PC-3 (cell line): ENCODE measurements around the gene ORC6.

ENCODE experiments used
- EZH2phosphoT487 ChIP-seq: fragments of 300-600 bp; sonication (generic); IDR thresholded peaks from 2 replicates; pipeline ENCODE4 v1.6.1; 2018; ENCODE audit warnings: mild to moderate bottlenecking, antibody characterized with exemption, low read length, borderline replicate concordance
- TF ChIP-seq, protein P1 (sequence below): fragments of 300-600 bp; sonication (generic); conservative IDR thresholded peaks from 2 replicates; pipeline ENCODE4 v1.5.1; 2017; ENCODE audit warnings: antibody characterized with exemption, low read depth, mild to moderate bottlenecking, low read length

DNA sequence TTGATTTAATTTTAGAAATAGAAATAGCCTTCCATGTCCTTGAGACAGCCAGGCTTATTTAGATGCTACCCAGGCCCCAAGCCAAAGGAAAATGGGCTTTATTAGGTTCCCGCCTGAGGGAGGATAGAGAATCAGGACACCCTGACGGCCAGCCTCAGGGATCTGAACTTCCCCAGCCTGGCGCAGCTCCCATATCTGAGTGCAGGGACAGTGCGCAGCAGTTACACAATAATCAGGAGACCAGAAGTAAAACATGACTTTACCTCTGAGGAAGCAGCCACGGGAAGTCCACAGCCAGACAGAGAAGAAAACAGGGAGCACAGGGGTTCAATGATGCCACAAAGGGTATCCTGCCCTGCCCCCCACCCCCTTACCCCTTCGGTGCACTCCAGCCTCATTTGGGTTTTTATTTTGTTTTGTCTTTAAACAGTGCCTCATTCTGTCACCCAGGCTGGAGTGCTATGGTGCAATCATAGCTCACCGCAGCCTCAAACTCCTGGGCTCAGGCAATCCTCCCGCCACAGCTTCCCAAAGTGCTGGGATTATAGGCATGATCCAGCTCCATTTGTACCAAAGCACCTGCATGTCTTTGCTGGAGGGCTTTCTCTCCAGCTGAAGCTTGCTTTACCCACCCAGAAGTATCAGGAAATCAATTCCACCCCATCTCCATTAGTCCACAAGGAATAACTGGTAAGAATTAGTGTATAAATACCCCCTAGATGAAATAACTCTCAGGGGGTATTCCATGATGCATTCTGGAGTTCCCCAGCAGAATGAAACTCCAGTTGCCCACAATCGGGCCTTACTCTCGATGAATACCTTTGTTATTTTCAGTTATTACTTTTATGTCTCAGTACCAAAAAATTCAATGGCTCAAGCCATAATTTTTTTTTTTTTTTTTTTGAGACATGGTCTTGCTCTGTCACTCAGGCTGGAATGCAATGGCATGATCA lies 21.9 kb downstream of the ORC6 start:
- TF ChIP-seq, protein P1, sequence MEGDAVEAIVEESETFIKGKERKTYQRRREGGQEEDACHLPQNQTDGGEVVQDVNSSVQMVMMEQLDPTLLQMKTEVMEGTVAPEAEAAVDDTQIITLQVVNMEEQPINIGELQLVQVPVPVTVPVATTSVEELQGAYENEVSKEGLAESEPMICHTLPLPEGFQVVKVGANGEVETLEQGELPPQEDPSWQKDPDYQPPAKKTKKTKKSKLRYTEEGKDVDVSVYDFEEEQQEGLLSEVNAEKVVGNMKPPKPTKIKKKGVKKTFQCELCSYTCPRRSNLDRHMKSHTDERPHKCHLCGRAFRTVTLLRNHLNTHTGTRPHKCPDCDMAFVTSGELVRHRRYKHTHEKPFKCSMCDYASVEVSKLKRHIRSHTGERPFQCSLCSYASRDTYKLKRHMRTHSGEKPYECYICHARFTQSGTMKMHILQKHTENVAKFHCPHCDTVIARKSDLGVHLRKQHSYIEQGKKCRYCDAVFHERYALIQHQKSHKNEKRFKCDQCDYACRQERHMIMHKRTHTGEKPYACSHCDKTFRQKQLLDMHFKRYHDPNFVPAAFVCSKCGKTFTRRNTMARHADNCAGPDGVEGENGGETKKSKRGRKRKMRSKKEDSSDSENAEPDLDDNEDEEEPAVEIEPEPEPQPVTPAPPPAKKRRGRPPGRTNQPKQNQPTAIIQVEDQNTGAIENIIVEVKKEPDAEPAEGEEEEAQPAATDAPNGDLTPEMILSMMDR, result no peak
- no peak for TF ChIP-seq EZH2phosphoT487
